Cardiac fibroblast (primary cell): Measurements from ENCODE around the gene BLVRA.
A peak's percentile ranks its signal among the peaks of the same experiment; 100 is the strongest.
"Not testable (repeated sequence)": the region's sequence is repeated elsewhere in the genome, so short reads cannot be mapped to it uniquely, and the experiment has no call there.

Source experiments
- DNase-seq, 2 donors: peaks; one replicate each; pipeline versions ENCODE4 v3.0.0 to v3.0.0-alpha.2; 2010; ENCODE audit warnings: low read depth in 2 of 2
- H3K4me3 ChIP-seq, 2 donors: replicated peaks in 1 of 2; 1 replicate in 1 of 2; 2 replicates in 1 of 2; pipeline ENCODE4 v1.5.1; 2011; ENCODE audit warnings: low read depth in 2 of 2, low read length in 2 of 2, mild to moderate bottlenecking in 2 of 2, moderate library complexity in 1 of 2
- CTCF ChIP-seq: IDR thresholded peaks from one replicate; pipeline ENCODE4 v1.5.1; 2011; ENCODE audit warnings: low read depth, mild to moderate bottlenecking, low read length, inconsistent platforms

BLVRA gene

DNA sequence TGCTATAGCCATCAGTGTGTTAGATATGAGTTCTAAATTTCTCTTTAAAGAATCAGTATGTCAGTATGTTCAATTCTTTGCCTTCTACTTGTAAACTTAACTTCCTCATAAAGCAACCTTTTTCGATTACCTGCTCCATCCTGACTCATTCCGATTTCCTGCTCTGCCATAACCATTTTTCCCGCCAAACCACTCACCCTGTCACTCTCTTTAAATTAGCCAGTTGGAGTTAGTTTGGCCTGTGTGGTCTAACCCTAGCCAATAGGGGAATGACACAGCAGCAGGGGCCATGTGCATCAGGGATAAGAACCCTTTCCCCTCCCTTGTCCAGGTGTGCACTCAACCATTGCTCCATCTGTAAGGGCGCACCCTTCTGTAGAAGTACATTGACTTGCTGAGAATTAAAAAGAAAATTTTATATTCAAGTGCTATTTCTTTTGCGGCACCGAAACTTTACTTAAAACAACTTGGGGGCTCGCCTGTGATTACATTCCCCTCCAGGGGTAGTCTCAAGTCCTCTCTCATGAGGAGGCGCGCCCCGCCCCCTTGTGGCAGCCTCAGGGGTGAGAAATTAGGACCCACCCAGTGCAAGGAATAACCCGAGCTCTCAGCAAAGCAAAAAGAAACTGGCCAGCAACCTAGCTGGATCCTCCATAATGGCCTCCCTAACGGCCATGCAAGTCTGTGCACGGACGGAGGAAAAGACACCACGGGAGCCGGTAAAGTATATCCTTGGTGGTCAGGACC, 51.9 kb downstream of the BLVRA start:
- H3K4me3 ChIP-seq, result not testable (repeated sequence)
- peak; percentile 21 for DNase-seq
- peak; percentile 14 for TF ChIP-seq CTCF

- no peak overlapping the region for H3K4me3 ChIP-seq
- DNase-seq, result no peak
- TF ChIP-seq CTCF, result no peak
Measured at GRCh38 chr7:43815373-43815772, 56.9 kb downstream of the BLVRA start.

- DNase-seq, H3K4me3 ChIP-seq: not testable (repeated sequence)
Measured at GRCh38 chr7:43816046-43816797, 57.7 kb downstream of the BLVRA start.

GRCh38 chr7:43823425-43823824, 64.9 kb downstream of the BLVRA start:
- DNase-seq, H3K4me3 ChIP-seq: not testable (repeated sequence)

DNA sequence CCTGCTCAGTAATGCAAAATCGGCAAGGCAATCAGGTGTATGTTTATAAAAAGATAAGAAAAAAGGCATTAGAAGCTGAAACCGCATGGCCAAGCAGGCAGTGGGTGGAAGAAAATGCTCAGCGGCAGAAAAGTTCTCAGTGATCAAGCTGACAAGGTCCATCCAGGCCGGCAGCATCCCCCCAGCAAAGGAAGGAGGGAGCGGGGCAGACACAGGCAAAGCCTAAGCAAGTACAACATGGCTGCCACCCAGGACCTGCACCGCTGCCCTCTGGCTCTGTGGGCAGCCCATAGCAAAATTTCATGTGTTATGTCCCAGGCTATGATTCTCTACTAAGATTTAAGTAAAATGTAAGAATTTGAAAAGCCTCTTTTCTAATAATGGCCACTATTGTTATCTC, 65.5 kb downstream of the BLVRA start:
- no peak for DNase-seq
- H3K4me3 ChIP-seq, result no peak overlapping the region
- TF ChIP-seq CTCF, result no peak

DNA sequence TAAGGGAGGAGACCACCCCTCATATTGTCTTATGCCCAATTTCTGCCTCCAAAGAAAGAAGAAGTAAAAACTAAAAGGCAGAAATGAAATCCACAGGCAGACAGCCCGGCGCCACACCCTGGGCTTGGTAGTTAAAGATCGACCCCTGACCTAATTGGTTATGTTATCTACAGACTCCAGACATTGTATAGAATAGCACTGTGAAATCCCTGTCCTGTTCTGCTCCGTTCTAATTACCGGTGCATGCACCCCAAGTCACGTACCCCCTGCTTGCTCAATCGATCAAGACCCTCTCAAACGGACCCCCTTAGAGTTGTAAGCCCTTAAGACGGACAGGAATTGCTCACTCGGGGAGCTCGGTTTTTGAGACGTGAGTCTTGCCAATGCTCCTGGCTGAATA, 66.0 kb downstream of the BLVRA start:
- not testable (repeated sequence) for H3K4me3 ChIP-seq, DNase-seq

- no peak for TF ChIP-seq CTCF
- no peak for DNase-seq
Measured at GRCh38 chr7:43824963-43825362, 66.5 kb downstream of the BLVRA start.

DNA sequence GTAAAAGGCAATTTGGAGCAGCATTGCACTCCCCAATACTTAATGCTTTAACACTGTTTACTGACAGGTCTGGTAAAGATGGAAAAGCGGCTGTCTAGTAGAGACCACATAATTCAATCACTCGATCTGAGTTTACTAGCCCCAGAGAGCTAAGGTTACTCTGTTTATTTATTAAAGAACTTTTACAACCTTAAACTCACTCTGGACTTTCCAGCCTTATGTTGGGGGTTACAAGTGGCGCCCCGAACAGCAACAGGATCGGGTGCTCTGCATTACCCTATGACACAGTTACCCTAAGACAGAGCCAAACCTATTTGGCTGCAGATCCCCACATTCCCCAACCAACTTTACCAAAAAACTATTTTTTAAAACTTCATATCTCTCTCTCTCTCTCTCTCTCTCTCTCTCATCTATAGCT, 66.9 kb downstream of the BLVRA start:
- H3K4me3 ChIP-seq, result no peak overlapping the region
- TF ChIP-seq CTCF, result no peak
- DNase-seq, result no peak

More at GRCh38 chr7:43824963-43825362, 66.5 kb downstream of the BLVRA start:
- no peak overlapping the region for H3K4me3 ChIP-seq

DNA sequence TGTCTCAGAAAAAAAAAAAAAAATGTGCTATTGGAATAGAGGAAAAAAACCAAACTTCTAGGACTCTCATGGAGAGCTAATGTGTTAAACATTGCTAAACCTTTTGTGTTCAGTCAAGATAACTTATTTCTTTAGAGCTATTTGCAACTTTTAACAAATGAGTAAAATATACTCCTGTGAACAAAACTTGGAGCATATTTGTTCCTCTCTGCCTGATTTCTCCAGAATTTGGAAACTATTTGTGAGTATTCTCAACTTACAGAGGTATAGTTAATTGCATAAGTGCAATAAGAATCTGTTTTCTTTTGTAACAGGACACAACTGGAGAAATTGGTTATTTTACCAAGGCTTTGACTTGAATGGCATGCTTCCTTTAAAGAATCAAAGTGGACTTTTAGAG, 72.4 kb downstream of the BLVRA start:
- not testable (repeated sequence) for H3K4me3 ChIP-seq, DNase-seq
